Measurements from ENCODE around the gene KLF7. TPM values are rescaled to one million over a fixed set of nuclear protein-coding genes. Genes with fewer than 3 reads are reported as not detected.

KLF7 gene
- total and polyA plus RNA-seq, 9 of the 15 experiments (the other 6 are each of a cell fraction or from before 2014, with no cell fraction given), result 0.04 to 0.54 (median 0.07) TPM

GRCh38 chr2:207166349-207167098 lies 776 bp upstream of the KLF7 start (continued):
- peak; percentile 68; the same call in 1 of the 2 replicates for TF ChIP-seq ZNF395 (CRISPR knock-in tag; IDR thresholded peaks at IDR 0.05)
- no peak for TF ChIP-seq BCOR (IDR thresholded peaks at IDR 0.05)

DNA sequence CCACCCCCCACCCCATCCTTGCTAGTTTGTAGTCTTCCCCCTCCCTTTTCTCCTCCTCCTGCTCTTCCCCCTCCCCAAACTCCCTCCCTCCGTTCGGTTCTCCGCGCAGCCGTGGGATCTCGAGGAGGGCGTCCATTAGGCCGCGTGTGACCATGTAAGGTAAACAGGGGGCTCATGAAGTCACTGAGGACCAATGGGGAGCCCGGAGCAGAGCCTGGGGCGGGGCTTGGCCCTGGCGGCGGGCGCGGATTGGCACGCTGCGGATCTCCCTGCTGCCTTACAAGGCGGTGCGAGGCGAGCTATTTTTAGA lies 246 bp upstream of the KLF7 start:
- H3K27ac ChIP-seq (ENCODE audit: extremely low read depth, low read depth, low read length), result peak overlapping the region; percentile 62; the same call in 2 of the 3 replicates
- peaks cover 13 to 25% of the 10 kb centered on the region in 2 experiments; a peak in 3 of 5 replicates for H3K27me3 ChIP-seq (ENCODE audit: control insufficient read depth in 2 of 2, insufficient read depth in 2 of 2, low read length in 2 of 2)
- ChIA-PET CTCF (ENCODE audit: low intra/inter-chr PET ratio) (no interaction called here), POLR2A (interaction anchor here (0.6 to 1.0 kb wide), 3 partner anchors 13 to 30 kb away, joined by 3 to 4 read pairs (median 3); no protein-coding TSS in a partner anchor)
- ATAC-seq, result peak; percentile 99
- in situ Hi-C loops (cut with MboI) (no loop called here), intact Hi-C loops (cut with micrococcal nuclease) (no loop called here)
- no peaks in the 10 kb centered on the region for H3K9me3 ChIP-seq (replicated peaks; ENCODE audit: control insufficient read depth, insufficient read depth, low read depth, low read length)
- no peaks in the 10 kb centered on the region for H3K79me2 ChIP-seq (ENCODE audit: control insufficient read depth, insufficient read depth, low read length)
- no peaks in the 10 kb centered on the region for H3K9me1 ChIP-seq (ENCODE audit: control insufficient read depth, insufficient read depth, low read length)
- DNase-seq (ENCODE audit: extremely low read depth in 1 of 4, low spot score in 3 of 4), result peak; percentile 86 to 90 (median 88)
- H2AFZ ChIP-seq (ENCODE audit: low read depth, low read length), result peak overlapping the region; percentile 72
- H3K4me3 ChIP-seq, result peak overlapping the region; percentile 48
- peak; percentile 81 for FAIRE-seq
- no peaks in the 10 kb centered on the region for H4K20me1 ChIP-seq (replicated peaks; ENCODE audit: control insufficient read depth, insufficient read depth, low read length)
- H3K9ac ChIP-seq (ENCODE audit: insufficient read depth in 1 of 2, low read depth in 2 of 2, low read length in 2 of 2), result peak overlapping the region; percentile 75 to 87; a peak in 3 of 4 replicates
- no TSS peak for BruUV-seq (replicated peaks)
- H3K36me3 ChIP-seq (ENCODE audit: control insufficient read depth, insufficient read depth, low read length), result no peaks in the 10 kb centered on the region
- WGBS (ENCODE audit: insufficient coverage, low coverage, missing lambda C conversion rate), result 0% methylated on average over 5 of the region's 20 CpGs
- H3K4me2 ChIP-seq (ENCODE audit: insufficient read depth, low read length), result no peak overlapping the region
- H3K4me1 ChIP-seq (replicated peaks in 1 of 2; ENCODE audit: control insufficient read depth in 2 of 2, insufficient read depth in 2 of 2, low read length in 2 of 2), result peaks cover 0 to 11% of the 10 kb centered on the region in 2 experiments; a peak in 3 of 5 replicates
- TF ChIP-seq MCM5 (IDR thresholded peaks at IDR 0.05; ENCODE audit: low read depth), result no peak
- no peak for TF ChIP-seq CREB1 (IDR thresholded peaks at IDR 0.05)
- no peak for TF ChIP-seq CREB1 (CRISPR knock-in tag; IDR thresholded peaks at IDR 0.05)
- TF ChIP-seq ZNF695 (CRISPR knock-in tag; IDR thresholded peaks at IDR 0.05), result no peak
- peak; percentile 65 to 95; a peak in 3 of 4 replicates for TF ChIP-seq SRF (CRISPR knock-in tag; IDR thresholded peaks at IDR 0.05)
- peak in 2 of 3 experiments; percentile 53 to 56 for TF ChIP-seq YY1 (IDR thresholded peaks at IDR 0.05; ENCODE audit: borderline replicate concordance in 1 of 3, control insufficient read depth in 1 of 3, extremely low read depth in 1 of 3, insufficient read depth in 3 of 3, insufficient read length in 1 of 3, insufficient replicate concordance in 2 of 3, low read depth in 1 of 3, low read length in 2 of 3)
- no peak for TF ChIP-seq KDM5B (IDR thresholded peaks at IDR 0.05; ENCODE audit: insufficient replicate concordance, low read depth, low read length)
- TF ChIP-seq FOXA3 (CRISPR knock-in tag; conservative IDR thresholded peaks at IDR 0.05 in 1 of 2, IDR thresholded peaks at IDR 0.05 in 1 of 2), result peak in 1 of 2 experiments; percentile 86; a peak in 2 of 4 replicates
- no peak for TF ChIP-seq NCOA2 (IDR thresholded peaks at IDR 0.05; ENCODE audit: partially characterized antibody in 2 of 2)
- TF ChIP-seq ZZZ3 (IDR thresholded peaks at IDR 0.05), result no peak
- no peak for TF ChIP-seq RBM22 (IDR thresholded peaks at IDR 0.05; ENCODE audit: low read depth, low read length, poor library complexity, severe bottlenecking)
- peak; percentile 54 for TF ChIP-seq RBM25 (IDR thresholded peaks at IDR 0.05; ENCODE audit: low read depth, low read length, severe bottlenecking)
- no peak for TF ChIP-seq ZNF134 (CRISPR knock-in tag; conservative IDR thresholded peaks at IDR 0.05)
- peak; percentile 50 for TF ChIP-seq PKNOX1 (IDR thresholded peaks at IDR 0.05)
